ENCODE results near the gene RHEX. TPM values are rescaled to one million over a fixed set of nuclear protein-coding genes. Genes with fewer than 3 reads are reported as not detected.

The RHEX gene
- polyA plus RNA-seq, 2 of the 4 experiments (the other 2 are of a cell fraction), result not detected

GRCh38 chr1:206083750-206084149 is 30.8 kb downstream of the RHEX start:
- H3K9me3 ChIP-seq, result no peaks in the 10 kb centered on the region
- no peak overlapping the region for H3K4me2 ChIP-seq
- no peaks in the 10 kb centered on the region for H3K4me1 ChIP-seq
- TF ChIP-seq MYC (IDR thresholded peaks at IDR 0.05; ENCODE audit: borderline replicate concordance, low read length) (no peak), HOXB5 (CRISPR knock-in tag; IDR thresholded peaks at IDR 0.05) (no peak), RARB (CRISPR knock-in tag; IDR thresholded peaks at IDR 0.05) (no peak), CHD2 (IDR thresholded peaks at IDR 0.05; ENCODE audit: low read length, partially characterized antibody) (no peak), NPAS2 (CRISPR knock-in tag; IDR thresholded peaks at IDR 0.05; ENCODE audit: borderline replicate concordance) (no peak), MAFK (IDR thresholded peaks at IDR 0.05; ENCODE audit: partially characterized antibody) (no peak), POLR2AphosphoS2 (conservative IDR thresholded peaks at IDR 0.05; ENCODE audit: low read length) (no peak), REST (IDR thresholded peaks at IDR 0.05) (no peak), FOSL2 (IDR thresholded peaks at IDR 0.05) (no peak), FOSL2 (CRISPR knock-in tag; IDR thresholded peaks at IDR 0.05) (no peak), JUNB (IDR thresholded peaks at IDR 0.05) (no peak), GATA3 (IDR thresholded peaks at IDR 0.05; ENCODE audit: borderline replicate concordance) (no peak), HOXB13 (CRISPR knock-in tag; IDR thresholded peaks at IDR 0.05; ENCODE audit: low read depth) (no peak), RAD21 (conservative IDR thresholded peaks at IDR 0.05 in 1 of 2, IDR thresholded peaks at IDR 0.05 in 1 of 2) (no peak), FOXS1 (CRISPR knock-in tag; IDR thresholded peaks at IDR 0.05) (no peak), RNF2 (IDR thresholded peaks at IDR 0.05; ENCODE audit: borderline replicate concordance, low read depth) (no peak), ZSCAN20 (CRISPR knock-in tag; IDR thresholded peaks at IDR 0.05) (no peak), ESRRA (IDR thresholded peaks at IDR 0.05; ENCODE audit: borderline replicate concordance, low read length) (no peak)
- TF ChIP-seq, protein P1, sequence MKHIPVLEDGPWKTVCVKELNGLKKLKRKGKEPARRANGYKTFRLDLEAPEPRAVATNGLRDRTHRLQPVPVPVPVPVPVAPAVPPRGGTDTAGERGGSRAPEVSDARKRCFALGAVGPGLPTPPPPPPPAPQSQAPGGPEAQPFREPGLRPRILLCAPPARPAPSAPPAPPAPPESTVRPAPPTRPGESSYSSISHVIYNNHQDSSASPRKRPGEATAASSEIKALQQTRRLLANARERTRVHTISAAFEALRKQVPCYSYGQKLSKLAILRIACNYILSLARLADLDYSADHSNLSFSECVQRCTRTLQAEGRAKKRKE (CRISPR knock-in tag; IDR thresholded peaks at IDR 0.05; ENCODE audit: low read depth), result no peak
- ChIA-PET CTCF (interaction anchor here (1.3 to 3.5 kb wide), 3 partner anchors 22 to 53 kb away, joined by 3 to 16 read pairs (median 11); no protein-coding TSS in a partner anchor), POLR2A (no interaction called here)
- FAIRE-seq (no peak), ATAC-seq (no peak), DNase-seq (ENCODE audit: low read depth in 1 of 2, low spot score in 1 of 2) (no peak)
- no peak overlapping the region for H3K27ac ChIP-seq
- H3K4me3 ChIP-seq, result no peak overlapping the region
- 75% methylated on average over 2 of the region's 2 CpGs for WGBS (ENCODE audit: missing lambda C conversion rate)

DNA sequence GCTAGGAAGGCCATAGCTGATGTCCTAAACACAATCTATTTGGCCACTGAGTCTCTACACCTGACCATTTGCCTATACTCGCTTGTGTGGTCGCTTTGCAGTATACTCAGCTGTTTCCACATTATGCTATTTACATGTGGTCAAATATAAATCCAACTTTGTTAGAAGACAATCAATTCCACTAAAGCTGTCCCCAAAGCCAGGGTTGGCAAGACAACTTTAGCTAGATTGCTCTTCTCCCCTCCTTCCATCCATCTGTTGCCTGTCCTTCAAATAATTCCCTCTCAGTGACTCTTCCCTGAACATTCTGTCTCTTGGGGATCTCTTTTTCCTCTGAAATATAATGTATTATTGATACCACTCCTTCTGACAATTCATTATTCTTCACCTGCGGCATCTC is 34.1 kb downstream of the RHEX start:
- FAIRE-seq (no peak), ATAC-seq (no peak), DNase-seq (ENCODE audit: low read depth in 1 of 2, low spot score in 1 of 2) (no peak)
- 74% methylated on average over 3 of the region's 3 CpGs for WGBS (ENCODE audit: missing lambda C conversion rate)
- Histone ChIP-seq H3K4me2 (no peak overlapping the region), H3K27ac (no peak overlapping the region), H3K9me3 (no peaks in the 10 kb centered on the region), H3K4me1 (no peaks in the 10 kb centered on the region), H3K4me3 (no peak overlapping the region)
- ChIA-PET POLR2A (no interaction called here), CTCF (interaction anchor here (1.1 kb wide), 1 partner anchor 19 kb away, joined by 3 read pairs; no protein-coding TSS in a partner anchor)
- no peak for TF ChIP-seq MAFK (IDR thresholded peaks at IDR 0.05; ENCODE audit: partially characterized antibody)
- TF ChIP-seq, protein P2, sequence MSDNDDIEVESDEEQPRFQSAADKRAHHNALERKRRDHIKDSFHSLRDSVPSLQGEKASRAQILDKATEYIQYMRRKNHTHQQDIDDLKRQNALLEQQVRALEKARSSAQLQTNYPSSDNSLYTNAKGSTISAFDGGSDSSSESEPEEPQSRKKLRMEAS (IDR thresholded peaks at IDR 0.05), result no peak
- TF ChIP-seq MYC (IDR thresholded peaks at IDR 0.05; ENCODE audit: borderline replicate concordance, low read length), result no peak
- no peak for TF ChIP-seq HOXB5 (CRISPR knock-in tag; IDR thresholded peaks at IDR 0.05)
- no peak for TF ChIP-seq FOSL2 (IDR thresholded peaks at IDR 0.05)
- no peak for TF ChIP-seq FOSL2 (CRISPR knock-in tag; IDR thresholded peaks at IDR 0.05)
- TF ChIP-seq REST (IDR thresholded peaks at IDR 0.05), result no peak
- no peak for TF ChIP-seq RAD21 (conservative IDR thresholded peaks at IDR 0.05 in 1 of 2, IDR thresholded peaks at IDR 0.05 in 1 of 2)
- TF ChIP-seq HEYL (CRISPR knock-in tag; IDR thresholded peaks at IDR 0.05), result no peak
- TF ChIP-seq RARB (CRISPR knock-in tag; IDR thresholded peaks at IDR 0.05), result no peak
- TF ChIP-seq KDM5A (IDR thresholded peaks at IDR 0.05), result no peak
- TF ChIP-seq SMC3 (IDR thresholded peaks at IDR 0.05), result no peak
- no peak for TF ChIP-seq CTCF (IDR thresholded peaks at IDR 0.05)
- no peak for TF ChIP-seq SREBF2 (IDR thresholded peaks at IDR 0.05)

Measured in A549 (cell line).